ENCODE measurements around the gene RPL13A. TPM values are rescaled to one million over a fixed set of nuclear protein-coding genes. Genes with fewer than 3 reads are reported as not detected.

Gene RPL13A
- total and polyA plus RNA-seq, 9 of the 15 experiments (the other 6 are each of a cell fraction or from before 2014, with no cell fraction given) = 1,744 to 5,482 (median 2,949) TPM

- Histone ChIP-seq H3K4me2 (ENCODE audit: insufficient read depth, low read length) (peak overlapping the region; percentile 78), H3K4me3 (peak overlapping the region; percentile 48), H4K20me1 (replicated peaks; ENCODE audit: control insufficient read depth, insufficient read depth, low read length) (no peaks in the 10 kb centered on the region), H3K9ac (ENCODE audit: insufficient read depth in 1 of 2, low read depth in 2 of 2, low read length in 2 of 2) (peak overlapping the region in 1 of 2 experiments; percentile 89; a peak in 3 of 4 replicates), H3K9me1 (ENCODE audit: control insufficient read depth, insufficient read depth, low read length) (no peaks in the 10 kb centered on the region), H3K27ac (ENCODE audit: extremely low read depth, low read depth, low read length) (no peak overlapping the region), H3K36me3 (ENCODE audit: control insufficient read depth, insufficient read depth, low read length) (no peaks in the 10 kb centered on the region), H3K4me1 (replicated peaks in 1 of 2; ENCODE audit: control insufficient read depth in 2 of 2, insufficient read depth in 2 of 2, low read length in 2 of 2) (peaks cover 37 to 50% of the 10 kb centered on the region in 2 experiments), H2AFZ (ENCODE audit: low read depth, low read length) (peak overlapping the region; percentile 78; the same call in 1 of the 2 replicates), H3K79me2 (ENCODE audit: control insufficient read depth, insufficient read depth, low read length) (no peaks in the 10 kb centered on the region), H3K9me3 (replicated peaks; ENCODE audit: control insufficient read depth, insufficient read depth, low read depth, low read length) (no peaks in the 10 kb centered on the region), H3K27me3 (ENCODE audit: control insufficient read depth in 2 of 2, insufficient read depth in 2 of 2, low read length in 2 of 2) (peaks cover 7 to 19% of the 10 kb centered on the region in 2 experiments; a peak in 4 of 5 replicates)
- CTCF ChIA-PET (ENCODE audit: low intra/inter-chr PET ratio) = no interaction called here
- no TSS peak for BruUV-seq (replicated peaks)
- WGBS (ENCODE audit: insufficient coverage, low coverage, missing lambda C conversion rate) = 10% methylated on average over 15 of the region's 19 CpGs
- DNase-seq (ENCODE audit: extremely low read depth in 1 of 4, low spot score in 3 of 4) (no peak), ATAC-seq (no peak), FAIRE-seq (no peak)
- POLR2A ChIA-PET = interaction anchor here (0.6 to 3.7 kb wide), 3 partner anchors 9 to 208 kb away, joined by 3 to 14 read pairs (median 3); no protein-coding TSS in a partner anchor
- in situ Hi-C loops (cut with MboI) (no loop called here), intact Hi-C loops (cut with micrococcal nuclease) (loop anchor here (5.0 to 10.0 kb wide), 2 partner anchors 176 to 288 kb away; no protein-coding TSS in a partner anchor)
- TF ChIP-seq SIX5 (IDR thresholded peaks at IDR 0.05; ENCODE audit: borderline replicate concordance in 1 of 2, insufficient read depth in 1 of 2, low read depth in 1 of 2, low read length in 2 of 2) = no peak
- TF ChIP-seq E2F4 (CRISPR knock-in tag; IDR thresholded peaks at IDR 0.05; ENCODE audit: low read depth) = no peak
- no peak for TF ChIP-seq ZNF184 (CRISPR knock-in tag; IDR thresholded peaks at IDR 0.05)
- TF ChIP-seq ZNF589 (CRISPR knock-in tag; IDR thresholded peaks at IDR 0.05; ENCODE audit: low read depth) = no peak
- no peak for TF ChIP-seq E4F1 (CRISPR knock-in tag; IDR thresholded peaks at IDR 0.05; ENCODE audit: borderline replicate concordance)
- no peak for TF ChIP-seq KDM2B (CRISPR knock-in tag; IDR thresholded peaks at IDR 0.05)
- peak in 1 of 2 experiments; percentile 26 for TF ChIP-seq AFF1 (IDR thresholded peaks at IDR 0.05; ENCODE audit: low read depth in 1 of 2, partially characterized antibody in 2 of 2)
- TF ChIP-seq MLLT1 (IDR thresholded peaks at IDR 0.05) = no peak
- TF ChIP-seq ZFP30 (CRISPR knock-in tag; IDR thresholded peaks at IDR 0.05; ENCODE audit: borderline replicate concordance) = no peak
- TF ChIP-seq BCOR (IDR thresholded peaks at IDR 0.05) = peak; percentile 67; the same call in 1 of the 2 replicates
- no peak for TF ChIP-seq PURB (CRISPR knock-in tag; IDR thresholded peaks at IDR 0.05; ENCODE audit: low read depth)
These were observed 46.8 kb upstream of the RPL13A start for GRCh38 chr19:49440439-49441209.
